Left renal pelvis (tissue), 4 donors: ENCODE results near the gene HOXD11. TPM values are rescaled to one million over a fixed set of nuclear protein-coding genes. Genes with fewer than 3 reads are reported as not detected.

ENCODE experiments used
- DNase-seq, 4 donors: peaks; one replicate each; pipeline ENCODE4 v3.0.0-alpha.2; 2013; ENCODE audit warnings: low read depth in 4 of 4, low spot score in 3 of 4
- polyA plus RNA-seq, 4 donors: library from polyadenylated mRNA; unstranded; fragments of 120-200 nt; gene quantifications; one replicate each; pipeline ENCODE4 v1.2.1, GENCODE V29; 2013; ENCODE audit not compliant: insufficient read length in 4 of 4

HOXD11 gene
- polyA plus RNA-seq, 4 donors: 45.8 to 76.0 (median 63.4) TPM

GRCh38 chr2:176080540-176081375, 26.3 kb upstream of the HOXD11 start:
- no peak for DNase-seq

GRCh38 chr2:176081376-176081836, 25.7 kb upstream of the HOXD11 start:
- DNase-seq: no peak

DNA sequence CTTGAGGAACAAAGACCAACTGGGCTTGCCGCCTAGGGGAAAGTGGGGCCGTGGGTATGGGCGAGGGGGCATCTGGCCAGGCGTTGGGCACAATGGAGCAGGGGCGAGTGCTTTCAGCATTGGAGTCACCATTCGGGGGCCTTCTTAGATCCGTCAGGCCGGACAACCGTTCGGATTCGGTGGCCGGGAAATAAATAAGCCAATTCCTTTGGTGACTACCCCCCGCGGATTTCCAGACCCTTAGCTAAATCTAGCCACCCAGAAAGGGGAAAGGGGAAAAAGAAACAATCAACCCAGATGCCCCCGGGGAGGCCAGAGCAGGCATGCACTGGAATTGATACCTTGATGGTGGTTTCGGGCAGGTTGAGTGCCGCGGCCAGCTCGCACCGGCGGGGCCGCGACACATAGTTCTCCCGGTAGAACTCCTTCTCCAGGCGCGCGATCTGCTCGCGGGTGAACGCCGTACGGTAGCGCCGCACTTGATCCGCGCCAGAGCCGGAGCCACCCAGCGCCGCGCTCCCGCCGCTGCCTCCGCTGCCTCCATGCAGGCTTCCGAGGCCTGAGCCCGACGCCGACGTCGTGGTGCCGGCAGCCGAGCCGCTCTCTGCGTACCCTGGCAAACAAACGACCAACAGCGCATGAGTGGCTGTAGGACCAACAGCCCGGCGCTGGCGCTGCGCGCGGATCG, 25.1 kb upstream of the HOXD11 start:
- no peak for DNase-seq

DNA sequence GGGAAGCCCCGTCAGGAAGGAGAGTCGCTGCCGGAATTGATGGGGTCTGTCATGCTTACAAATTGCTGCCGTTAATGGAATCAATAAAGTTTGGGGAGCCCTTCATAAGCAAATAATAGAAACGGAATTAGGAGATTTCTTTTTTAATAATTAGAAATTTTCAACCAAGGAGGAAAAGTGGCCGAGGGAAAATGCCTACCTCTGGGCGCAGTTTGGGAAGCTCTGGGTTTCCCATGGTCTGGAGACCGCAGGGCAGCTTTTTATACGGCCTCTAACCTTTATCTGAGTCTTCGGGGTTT, 24.6 kb upstream of the HOXD11 start:
- DNase-seq: no peak

GRCh38 chr2:176082824-176083751, 24.0 kb upstream of the HOXD11 start:
- no peak for DNase-seq

GRCh38 chr2:176083796-176084261, 23.3 kb upstream of the HOXD11 start, which contains the start of gene EVX2:
TSS of gene EVX2 (minus strand) at chr2:176083962. CDS start at chr2:176083776, 186 bp downstream.
- DNase-seq: no peak

- DNase-seq: no peak
Measured at GRCh38 chr2:176084611-176085119, 22.4 kb upstream of the HOXD11 start.

DNA sequence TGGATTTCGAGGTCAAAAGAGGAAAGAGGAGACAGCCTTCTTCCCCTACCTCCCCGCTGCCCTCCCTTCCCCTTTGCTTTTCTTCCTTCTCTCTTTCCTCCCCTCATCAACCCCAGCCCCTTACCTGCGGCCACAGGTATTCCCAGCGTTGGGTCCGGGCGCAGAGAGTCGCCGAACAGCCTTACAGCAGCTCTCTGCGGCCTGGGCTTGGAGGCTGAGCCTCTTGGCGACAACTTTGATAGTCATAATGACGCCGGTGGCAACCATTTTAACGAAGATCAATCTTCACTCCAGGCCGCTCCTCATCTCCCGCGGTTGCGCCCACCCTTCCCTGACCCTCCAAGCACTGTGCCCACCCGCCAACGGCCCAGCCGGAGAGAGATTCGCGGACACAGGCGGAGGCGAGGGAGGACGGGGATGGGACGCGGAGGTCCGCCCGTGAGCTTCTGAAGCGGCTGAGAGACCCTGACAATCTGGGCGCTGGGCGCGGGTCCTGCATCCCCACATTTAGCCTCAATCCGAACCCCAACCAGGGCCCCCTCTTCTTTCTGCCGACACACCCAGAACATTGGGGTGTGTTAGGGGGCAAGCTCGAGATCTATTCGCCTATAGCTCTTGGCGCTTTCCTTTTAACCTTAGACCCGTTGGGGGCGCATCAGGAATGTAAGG, 21.8 kb upstream of the HOXD11 start:
- DNase-seq: no peak

DNA sequence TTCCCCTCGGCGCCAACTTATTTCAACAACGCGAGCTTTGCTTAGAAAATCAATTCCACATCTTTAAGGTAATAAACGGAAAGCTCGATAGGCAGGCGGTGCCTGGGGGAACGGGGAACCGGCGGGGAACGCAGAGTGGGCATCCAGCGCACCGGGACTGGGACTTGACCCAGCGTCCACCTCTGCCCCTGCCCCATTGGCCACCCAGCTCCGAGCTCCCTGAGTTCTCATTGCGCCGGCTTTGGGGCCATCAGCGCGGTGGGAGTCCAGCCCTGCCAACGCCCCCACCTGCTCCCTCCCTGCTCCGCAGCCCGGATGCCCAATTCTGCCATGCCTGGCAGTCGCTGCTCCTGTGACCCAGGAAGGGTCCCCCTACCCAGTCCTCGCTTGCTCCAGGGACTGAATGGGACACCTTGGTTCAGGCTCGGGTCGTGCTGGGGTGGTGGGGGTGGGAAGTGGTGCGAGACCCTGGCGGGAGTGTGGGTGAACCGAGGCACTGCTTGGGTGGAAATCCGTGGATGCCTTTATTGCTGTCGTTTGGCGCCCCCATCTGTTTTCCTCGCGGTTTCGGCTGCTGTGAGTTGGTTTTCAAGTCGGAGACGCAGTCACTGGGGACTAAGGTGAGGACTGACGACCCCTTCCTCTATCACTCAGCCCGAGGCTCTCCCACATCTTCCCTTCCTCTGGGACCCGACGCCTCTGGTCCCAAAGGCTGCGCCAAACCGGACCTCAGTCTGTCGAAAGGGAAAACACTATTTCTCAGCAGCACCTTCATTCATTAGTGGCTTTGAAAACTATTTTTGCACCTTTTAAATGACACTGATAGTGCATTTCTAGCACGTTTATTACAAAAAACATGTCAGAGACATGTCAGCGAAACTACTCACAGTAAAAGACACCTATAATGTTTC, 21.0 kb upstream of the HOXD11 start:
- no peak for DNase-seq

DNA sequence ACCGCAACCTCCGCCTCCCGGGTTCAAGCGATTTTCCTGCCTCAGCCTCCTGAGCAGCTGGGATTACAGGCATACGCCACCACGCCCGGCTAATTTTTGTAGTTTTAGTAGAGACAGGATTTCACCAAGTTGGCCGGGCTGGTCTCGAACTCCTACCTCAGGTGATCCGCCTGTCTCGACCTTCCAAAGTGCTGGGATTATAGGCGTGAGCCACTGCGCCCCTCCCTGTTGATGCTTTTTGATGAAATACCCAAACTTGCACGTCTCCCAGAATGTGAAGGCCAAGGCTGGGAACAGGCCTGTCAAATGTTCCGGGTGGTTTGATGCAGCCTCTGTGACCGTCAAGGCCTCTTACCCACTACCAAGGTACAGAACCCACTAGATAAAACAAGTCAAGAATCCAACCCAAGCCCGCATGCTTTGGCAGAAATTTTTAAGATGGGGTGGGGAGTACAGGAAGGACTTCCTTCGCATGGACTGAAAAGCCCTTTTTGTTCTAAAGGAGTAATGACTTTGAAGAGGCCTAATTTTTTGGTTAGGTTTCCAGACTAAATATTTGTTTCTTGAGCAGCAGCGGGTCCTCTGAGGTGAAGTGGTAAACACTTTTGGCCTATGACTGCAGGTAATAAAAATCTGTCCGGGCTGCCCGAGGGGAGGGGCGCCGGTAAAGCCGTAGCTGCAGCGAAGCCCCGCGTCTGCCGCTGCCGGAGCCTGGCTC, 19.6 kb upstream of the HOXD11 start:
- DNase-seq: no peak

DNA sequence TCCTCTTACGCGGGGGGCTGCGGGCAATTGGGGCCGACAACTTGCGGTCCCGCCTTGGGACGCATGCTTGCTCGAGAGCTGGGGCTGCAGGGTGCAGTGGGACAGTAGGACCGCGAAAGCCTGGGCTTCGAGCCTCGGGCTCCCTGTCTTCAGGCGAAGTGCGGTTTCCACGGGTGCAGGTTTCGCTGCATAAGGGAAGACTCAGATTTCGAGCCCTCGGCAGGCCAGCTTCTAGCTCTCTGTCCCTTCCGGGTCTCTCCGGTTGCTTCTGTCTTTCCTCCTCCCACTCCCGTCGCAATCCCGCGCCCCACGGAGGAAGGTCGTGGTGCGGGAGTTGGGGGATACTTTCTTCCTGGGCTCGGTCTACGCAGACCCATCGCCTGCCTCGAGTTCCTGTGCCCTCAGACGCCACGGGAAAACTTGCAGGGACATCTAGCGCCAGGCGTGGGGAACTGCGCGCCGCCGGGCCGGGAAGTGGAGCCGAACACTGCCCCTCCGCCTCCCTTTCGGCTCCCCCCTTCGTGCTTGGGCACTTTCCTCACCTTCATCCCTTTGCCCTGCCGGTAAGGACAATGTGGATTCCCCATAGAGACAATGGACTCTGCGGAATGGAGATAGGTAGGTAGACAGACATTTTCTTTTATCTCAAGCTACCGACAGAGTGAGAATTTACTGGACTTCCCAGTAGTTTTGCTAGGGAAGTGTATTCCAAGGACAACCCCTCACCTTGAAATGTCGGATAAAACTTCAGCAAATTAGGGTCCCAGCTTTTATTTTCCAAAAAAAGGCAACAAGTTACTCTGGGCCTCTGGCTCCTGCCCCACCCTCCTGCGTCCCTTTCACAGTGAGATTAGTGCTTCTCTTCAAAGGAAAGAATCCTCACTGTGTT, 18.8 kb upstream of the HOXD11 start:
- DNase-seq: no peak

DNA sequence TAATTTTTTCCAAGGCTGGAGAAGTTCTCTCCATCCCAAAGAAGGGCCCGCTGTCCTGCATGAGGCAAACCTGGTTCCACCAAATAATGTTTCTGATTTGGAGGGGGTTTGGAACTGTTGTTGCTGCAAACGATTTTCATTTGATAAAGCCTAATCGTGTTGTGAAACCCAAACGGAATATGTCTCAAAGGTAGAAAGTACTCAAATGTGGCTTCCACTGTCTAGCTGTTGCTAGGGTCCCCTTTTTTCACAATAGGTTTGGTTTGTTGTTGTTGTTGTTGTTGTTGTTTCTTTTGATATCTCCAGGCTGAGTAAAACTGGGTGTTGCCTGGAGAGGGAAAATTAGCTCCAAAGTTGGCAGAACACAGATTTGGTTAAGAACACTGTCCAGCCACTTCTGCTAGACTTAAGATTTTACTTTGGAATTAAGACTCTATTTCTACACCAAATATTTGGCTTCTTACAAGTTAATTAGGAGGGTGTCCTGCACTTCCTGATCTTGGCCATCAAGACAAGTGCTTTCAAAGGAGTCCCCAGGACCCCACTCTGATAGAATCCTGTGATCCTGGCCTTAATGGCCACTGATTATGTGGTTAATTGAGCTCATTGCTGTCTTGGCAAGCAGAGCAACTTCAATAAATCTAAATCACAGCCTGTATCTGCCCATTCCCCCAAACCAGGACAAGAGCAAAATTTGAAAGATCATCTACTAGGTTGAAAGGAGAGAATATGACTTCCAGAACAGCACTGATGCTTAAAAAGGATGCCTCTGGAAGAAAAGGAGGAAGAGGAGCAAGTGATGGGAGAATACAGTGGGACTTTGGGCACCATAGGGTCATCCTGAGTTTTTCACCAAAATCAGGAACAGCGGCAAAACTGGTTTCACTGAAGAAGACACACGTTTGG, 17.9 kb upstream of the HOXD11 start:
- no peak for DNase-seq

GRCh38 chr2:176089843-176090395, 17.2 kb upstream of the HOXD11 start:
- no peak for DNase-seq

DNA sequence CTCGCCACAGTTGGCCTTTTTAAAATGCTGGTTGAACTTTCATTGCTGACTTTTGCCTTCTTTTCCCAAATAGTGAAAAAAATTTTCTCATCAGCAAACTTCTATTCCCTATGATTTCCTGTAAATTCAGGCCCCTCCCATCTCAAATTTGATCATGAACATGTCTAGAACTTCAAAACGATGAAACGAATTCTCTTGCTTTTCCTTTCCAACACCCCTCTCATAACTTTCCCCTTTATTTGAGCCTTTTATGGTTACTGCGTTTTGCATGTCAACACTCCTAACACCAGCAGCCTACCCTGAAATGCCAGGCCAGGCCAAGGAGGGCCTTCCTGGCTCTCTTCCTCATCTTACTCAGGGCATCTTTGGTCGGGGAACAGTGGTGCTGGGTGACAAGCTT, 16.2 kb upstream of the HOXD11 start:
- no peak for DNase-seq

- no peak for DNase-seq
Measured at GRCh38 chr2:176091329-176092258, 15.5 kb upstream of the HOXD11 start.
